ACC112 (cell line): ENCODE measurements around the gene KLF14.
"Not testable (repeated sequence)": the region's sequence is repeated elsewhere in the genome, so short reads cannot be mapped to it uniquely, and the experiment has no call there.

ENCODE experiments used
- H2AFZ ChIP-seq: fragments of 200-600 bp; sonication (generic); one replicate; pipeline ENCODE4 v1.6.0; 2017; ENCODE audit warnings: antibody characterized with exemption, low read length; ENCODE audit not compliant: unreplicated experiment
- H3K27ac ChIP-seq: fragments of 200-600 bp; sonication (generic); 2 replicates; pipeline ENCODE4 v1.5.1; 2014; ENCODE audit warnings: low read depth, mild to moderate bottlenecking, antibody characterized with exemption, low read length, moderate library complexity
- H3K27me3 ChIP-seq: fragments of 200-600 bp; sonication (generic); 2 replicates; pipeline ENCODE4 v1.6.1; 2014; ENCODE audit warnings: mild to moderate bottlenecking, antibody characterized with exemption, low read length, moderate library complexity, mixed read lengths; ENCODE audit not compliant: insufficient read depth
- H3K36me3 ChIP-seq: fragments of 200-600 bp; sonication (generic); 2 replicates; pipeline ENCODE4 v1.6.1; 2016; ENCODE audit warnings: mild to moderate bottlenecking, antibody characterized with exemption, low read length, moderate library complexity, mixed read lengths; ENCODE audit not compliant: insufficient read depth
- H3K4me1 ChIP-seq: fragments of 200-600 bp; sonication (generic); one replicate; pipeline ENCODE4 v1.6.1; 2016; ENCODE audit warnings: low read length, mixed read lengths; ENCODE audit not compliant: insufficient read depth, unreplicated experiment, control insufficient read depth
- H3K4me3 ChIP-seq: fragments of 200-600 bp; sonication (generic); 2 replicates; pipeline ENCODE4 v1.5.1; 2014; ENCODE audit warnings: mild to moderate bottlenecking, low read depth, low read length
- H3K79me2 ChIP-seq: fragments of 200-600 bp; sonication (generic); one replicate; pipeline ENCODE4 v1.6.0; 2016; ENCODE audit warnings: low read length; ENCODE audit not compliant: control insufficient read depth, unreplicated experiment, insufficient read depth

Gene KLF14

GRCh38 chr7:130733931-130734814 is at the start of gene KLF14:
KLF14 (minus strand) TSS chr7:130734207; CDS start chr7:130734033, 174 bp downstream.
- H3K4me1 ChIP-seq: no peaks in the 10 kb centered on the region
- no peaks in the 10 kb centered on the region for H3K79me2 ChIP-seq
- no peak within 1 kb of the TSS for H3K27ac ChIP-seq
- H3K4me3 ChIP-seq: peak within 1 kb of the TSS; percentile 82
- H3K27me3 ChIP-seq: peaks cover 96% of the 10 kb centered on the region
- H2AFZ ChIP-seq: peak within 1 kb of the TSS; percentile 15
- H3K36me3 ChIP-seq: no peaks in the 10 kb centered on the region

GRCh38 chr7:130781346-130781745 is 47.3 kb upstream of the KLF14 start:
- H3K27me3 ChIP-seq: peaks cover 7% of the 10 kb centered on the region; the same call in 1 of the 2 replicates
- no peaks in the 10 kb centered on the region for H3K4me1 ChIP-seq
- no peak overlapping the region for H2AFZ ChIP-seq
- H3K79me2 ChIP-seq: no peaks in the 10 kb centered on the region
- no peak overlapping the region for H3K4me3 ChIP-seq
- no peaks in the 10 kb centered on the region for H3K36me3 ChIP-seq
- no peak overlapping the region for H3K27ac ChIP-seq

- Histone ChIP-seq H3K4me1 (no peaks in the 10 kb centered on the region), H3K36me3 (no peaks in the 10 kb centered on the region), H3K4me3 (no peak overlapping the region), H3K27ac (no peak overlapping the region), H3K27me3 (0 out of 2 replicates have a peak, but pooled peaks cover 4% of the 10 kb centered on the region), H2AFZ (no peak overlapping the region), H3K79me2 (no peaks in the 10 kb centered on the region)
Observed at GRCh38 chr7:130777426-130777825, 43.4 kb upstream of the KLF14 start.

GRCh38 chr7:130772456-130772855 is 38.4 kb upstream of the KLF14 start:
- not testable (repeated sequence) for H3K4me3 ChIP-seq, H2AFZ ChIP-seq, H3K36me3 ChIP-seq, H3K4me1 ChIP-seq, H3K27ac ChIP-seq, H3K79me2 ChIP-seq, H3K27me3 ChIP-seq

GRCh38 chr7:130768854-130769253 is 34.8 kb upstream of the KLF14 start:
- Histone ChIP-seq H3K27me3 (no peaks in the 10 kb centered on the region), H2AFZ (no peak overlapping the region), H3K36me3 (peaks cover 3% of the 10 kb centered on the region; the same call in 1 of the 2 replicates), H3K79me2 (no peaks in the 10 kb centered on the region), H3K4me1 (no peaks in the 10 kb centered on the region), H3K4me3 (no peak overlapping the region), H3K27ac (no peak overlapping the region)

- H3K27ac ChIP-seq, H3K27me3 ChIP-seq, H3K79me2 ChIP-seq, H3K4me3 ChIP-seq, H3K36me3 ChIP-seq, H2AFZ ChIP-seq, H3K4me1 ChIP-seq: not testable (repeated sequence)
Observed at GRCh38 chr7:130764569-130764968, 30.6 kb upstream of the KLF14 start.

GRCh38 chr7:130758429-130759056 is 24.5 kb upstream of the KLF14 start:
- Histone ChIP-seq H3K27me3 (no peaks in the 10 kb centered on the region), H3K36me3 (no peaks in the 10 kb centered on the region), H3K4me3 (no peak overlapping the region), H2AFZ (no peak overlapping the region), H3K79me2 (no peaks in the 10 kb centered on the region), H3K27ac (no peak overlapping the region), H3K4me1 (no peaks in the 10 kb centered on the region)

- Histone ChIP-seq H3K27me3 (peaks cover 5% of the 10 kb centered on the region; the same call in 1 of the 2 replicates), H3K4me1 (no peaks in the 10 kb centered on the region), H2AFZ (no peak overlapping the region), H3K36me3 (no peaks in the 10 kb centered on the region), H3K27ac (no peak overlapping the region), H3K79me2 (no peaks in the 10 kb centered on the region), H3K4me3 (no peak overlapping the region)
Observed at GRCh38 chr7:130756316-130756715, 22.3 kb upstream of the KLF14 start.

- no peaks in the 10 kb centered on the region for H3K36me3 ChIP-seq
- peaks cover 7% of the 10 kb centered on the region for H3K27me3 ChIP-seq
- H3K79me2 ChIP-seq: no peaks in the 10 kb centered on the region
- H3K4me3 ChIP-seq: no peak overlapping the region
- H3K4me1 ChIP-seq: no peaks in the 10 kb centered on the region
- H2AFZ ChIP-seq: no peak overlapping the region
- H3K27ac ChIP-seq: no peak overlapping the region
Observed at GRCh38 chr7:130752424-130752823, 18.4 kb upstream of the KLF14 start.

GRCh38 chr7:130750755-130751154 is 16.7 kb upstream of the KLF14 start:
- Histone ChIP-seq H2AFZ (no peak overlapping the region), H3K4me3 (no peak overlapping the region), H3K79me2 (no peaks in the 10 kb centered on the region), H3K27ac (no peak overlapping the region), H3K4me1 (no peaks in the 10 kb centered on the region), H3K27me3 (peaks cover 21% of the 10 kb centered on the region), H3K36me3 (no peaks in the 10 kb centered on the region)
